Neural cell (in vitro differentiated cells): ENCODE results near the gene TMEM208. TPM values are rescaled to one million over a fixed set of nuclear protein-coding genes. Genes with fewer than 3 reads are reported as not detected.

ENCODE experiments used
- H2AFZ ChIP-seq: fragments of 200-600, 300-800 bp; sonication (generic), shearing (Covaris generic); 2 replicates; pipeline ENCODE4 v1.6.0; 2014; ENCODE audit warnings: low read depth, mild to moderate bottlenecking, antibody characterized with exemption, low read length, moderate library complexity
- H3F3A ChIP-seq: fragments of 200-600 bp; shearing (Covaris generic); 2 replicates; pipeline ENCODE4 v1.6.1; 2016; ENCODE audit warnings: mild to moderate bottlenecking, moderate library complexity, mixed read lengths, antibody characterized with exemption, low read length; ENCODE audit not compliant: insufficient read depth, poor library complexity, severe bottlenecking
- H3K27ac ChIP-seq: fragments of 200-600, 300-800 bp; sonication (generic), shearing (Covaris generic); 2 replicates; pipeline ENCODE4 v1.5.1; 2014; ENCODE audit warnings: mild to moderate bottlenecking, low read length, moderate library complexity
- H3K27me3 ChIP-seq: fragments of 300-800, 200-600 bp; sonication (generic), shearing (Covaris generic); 2 replicates; pipeline ENCODE4 v1.6.0; 2014; ENCODE audit warnings: mild to moderate bottlenecking, low read depth, low read length, moderate library complexity; ENCODE audit not compliant: insufficient read depth
- H3K36me3 ChIP-seq: fragments of 300-800, 200-600 bp; sonication (generic), shearing (Covaris generic); 2 replicates; pipeline ENCODE4 v1.5.1; 2014; ENCODE audit warnings: mild to moderate bottlenecking, antibody characterized with exemption, low read length, moderate library complexity; ENCODE audit not compliant: insufficient read depth
- H3K4me2 ChIP-seq: fragments of 300-800, 200-600 bp; sonication (generic), shearing (Covaris generic); 2 replicates; pipeline ENCODE4 v1.6.0; 2014; ENCODE audit warnings: mild to moderate bottlenecking, low read length
- H3K4me3 ChIP-seq: fragments of 300-800, 200-600 bp; sonication (generic), shearing (Covaris generic); 2 replicates; pipeline ENCODE4 v1.5.1; 2014; ENCODE audit warnings: mild to moderate bottlenecking, low read length, moderate library complexity
- H3K79me2 ChIP-seq: fragments of 200-600 bp; shearing (Covaris generic); replicated peaks from 2 replicates; pipeline ENCODE4 v1.6.0; 2014; ENCODE audit warnings: mild to moderate bottlenecking, low read length, moderate library complexity; ENCODE audit not compliant: insufficient read depth
- H3K9ac ChIP-seq: fragments of 300-800, 200-600 bp; sonication (generic), shearing (Covaris generic); 2 replicates; pipeline ENCODE4 v1.6.1; 2016; ENCODE audit warnings: mild to moderate bottlenecking, low read length, mixed read lengths
- H3K9me2 ChIP-seq: fragments of 200-600 bp; shearing (Covaris generic); 2 replicates; pipeline ENCODE4 v1.6.1; 2016; ENCODE audit warnings: mild to moderate bottlenecking, low read length, mixed read lengths; ENCODE audit not compliant: insufficient read depth
- H3K9me3 ChIP-seq: fragments of 200-600, 300-800 bp; sonication (generic), shearing (Covaris generic); 2 replicates; pipeline ENCODE4 v1.6.1; 2016; ENCODE audit warnings: mild to moderate bottlenecking, mixed run types, low read length, moderate library complexity, mixed read lengths
- H4K20me1 ChIP-seq: fragments of 200-600 bp; shearing (Covaris generic); 2 replicates; pipeline ENCODE4 v1.6.1; 2016; ENCODE audit warnings: mild to moderate bottlenecking, mixed run types; ENCODE audit not compliant: insufficient read depth
- EZH2 ChIP-seq: fragments of 200-600, 300-800 bp; shearing (Covaris generic), sonication (generic); IDR thresholded peaks from 2 replicates; pipeline ENCODE4 v1.6.1; 2014; ENCODE audit warnings: antibody characterized with exemption, low read length, borderline replicate concordance, mild to moderate bottlenecking; ENCODE audit not compliant: insufficient read depth, poor library complexity, severe bottlenecking
- RAD21 ChIP-seq: fragments of 450-650 bp; conservative IDR thresholded peaks from 2 replicates; pipeline ENCODE4 v1.6.1; 2014; ENCODE audit warnings: antibody characterized with exemption, mild to moderate bottlenecking, moderate library complexity
- SMC3 ChIP-seq: fragments of 450-650 bp; conservative IDR thresholded peaks from 2 replicates; pipeline ENCODE4 v1.6.1; 2014; ENCODE audit warnings: antibody characterized with exemption, mild to moderate bottlenecking, moderate library complexity; ENCODE audit not compliant: poor library complexity
- TAF1 ChIP-seq: IDR thresholded peaks from 2 replicates; pipeline ENCODE4 v1.6.1; 2012; ENCODE audit warnings: low read depth
- polyA plus RNA-seq: library from polyadenylated mRNA; depleted of rRNA; stranded (reverse); fragments of >200 nt; gene quantifications from 2 replicates; pipeline ENCODE4 v1.2.3, GENCODE V29; 2014
- small RNA-seq, 3 experiments: library from RNA; depleted of rRNA; stranded (forward); fragments of <200 nt; gene quantifications; one replicate each; pipeline ENCODE3, GENCODE V24; 2012

Gene TMEM208
- polyA plus RNA-seq, 1 donor from 2014 or later, result 53.5 TPM

DNA sequence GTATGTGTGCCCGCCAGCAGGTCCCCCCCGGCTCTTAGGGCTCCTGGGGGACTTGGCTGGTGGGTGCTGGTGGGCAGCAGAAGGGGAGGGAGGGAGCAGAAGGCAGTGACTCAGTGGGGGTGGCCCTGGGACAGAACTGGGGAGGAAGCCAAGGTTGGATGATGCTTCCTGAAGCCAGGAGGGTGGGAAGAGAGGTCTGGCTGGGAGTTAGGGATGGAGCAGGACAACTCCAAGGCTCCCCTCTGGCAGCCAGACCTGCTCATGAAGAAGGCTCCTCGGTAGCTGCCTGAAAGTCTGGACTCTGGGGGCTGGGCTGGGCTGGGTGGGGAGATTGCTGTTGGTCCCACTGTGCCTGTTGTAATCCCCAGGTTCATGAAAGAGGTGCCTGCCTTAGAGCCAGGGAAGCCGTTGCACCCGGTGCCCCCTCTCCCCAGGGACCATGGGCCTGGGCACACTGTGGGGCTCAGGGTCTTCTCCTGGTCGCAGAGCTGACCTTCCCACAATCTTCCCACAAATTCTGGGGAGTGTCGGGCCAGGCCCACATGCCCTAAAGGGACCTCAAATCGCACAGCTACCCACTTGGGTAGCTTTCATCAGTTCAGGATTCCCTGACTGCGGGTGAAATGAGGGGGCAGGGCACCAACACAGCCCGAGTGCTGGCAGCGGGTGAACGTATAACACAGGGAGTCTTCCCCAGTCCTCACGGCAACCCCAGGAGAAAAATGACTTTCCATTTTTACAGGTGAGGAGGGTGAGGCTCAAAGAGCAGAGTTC lies 51.3 kb downstream of the TMEM208 start:
- Histone ChIP-seq H3K9ac (no peak overlapping the region), H3K27ac (no peak overlapping the region), H3K36me3 (no peaks in the 10 kb centered on the region), H4K20me1 (no peaks in the 10 kb centered on the region), H3K9me3 (no peaks in the 10 kb centered on the region), H3K4me2 (no peak overlapping the region), H2AFZ (no peak overlapping the region), H3F3A (no peaks in the 10 kb centered on the region), H3K9me2 (no peaks in the 10 kb centered on the region), H3K4me3 (no peak overlapping the region), H3K27me3 (peaks cover 6% of the 10 kb centered on the region), H3K79me2 (no peaks in the 10 kb centered on the region)
- TF ChIP-seq SMC3, result no peak
- TF ChIP-seq RAD21, result no peak
- TF ChIP-seq EZH2, result no peak
- TF ChIP-seq TAF1, result no peak

Small RNA genes within 50 kb of the gene (small RNA-seq; reads per million reads assigned to genes)
- gene MIR328, result 112 to 168 (median 129) reads per million in 3 experiments

Other genes starting within 250 kb of the TMEM208 start
- 47.0 and 51.2 TPM in 2 replicates for gene CES4A, start 238.5 kb upstream of the TMEM208 start, polyA plus RNA-seq
- 31.1 and 32.6 TPM in 2 replicates for gene CBFB, start 198.0 kb upstream of the TMEM208 start, polyA plus RNA-seq
- gene PHAF1, start 117.2 kb upstream of the TMEM208 start, polyA plus RNA-seq, result 9.8 and 25.9 TPM in 2 replicates
- gene B3GNT9, start 76.1 kb upstream of the TMEM208 start, polyA plus RNA-seq, result not detected in 2 replicates
- gene TRADD, start 67.2 kb upstream of the TMEM208 start, polyA plus RNA-seq, result 0.96 TPM in 1 of 2 replicates, not detected in the other
- gene FBXL8, start 67.2 kb upstream of the TMEM208 start, polyA plus RNA-seq, result 1.2 and 2.8 TPM in 2 replicates
- 12.7 and 27.9 TPM in 2 replicates for gene HSF4, start 62.4 kb upstream of the TMEM208 start, polyA plus RNA-seq
- 8.4 and 17.0 TPM in 2 replicates for gene NOL3, start 56.6 kb upstream of the TMEM208 start, polyA plus RNA-seq
- gene MATCAP1, start 43.2 kb upstream of the TMEM208 start, polyA plus RNA-seq, result 323 and 356 TPM in 2 replicates
- gene EXOC3L1, start 37.0 kb upstream of the TMEM208 start, polyA plus RNA-seq, result 0.43 and 0.96 TPM in 2 replicates
- 112 and 140 TPM in 2 replicates for gene E2F4, start 35.0 kb upstream of the TMEM208 start, polyA plus RNA-seq
- gene ELMO3, start 28.0 kb upstream of the TMEM208 start, polyA plus RNA-seq, result 2.2 and 3.5 TPM in 2 replicates
- gene FHOD1, start 20.4 kb downstream of the TMEM208 start, polyA plus RNA-seq, result 0.92 and 6.3 TPM in 2 replicates
- gene SLC9A5, start 21.8 kb downstream of the TMEM208 start, polyA plus RNA-seq, result 1.6 and 1.8 TPM in 2 replicates
- 0.28 and 1.3 TPM in 2 replicates for gene PLEKHG4, start 52.4 kb downstream of the TMEM208 start, polyA plus RNA-seq
- gene KCTD19, start 99.6 kb downstream of the TMEM208 start, polyA plus RNA-seq, result 0.45 and 3.3 TPM in 2 replicates
- 0.44 and 1.6 TPM in 2 replicates for gene LRRC36, start 99.7 kb downstream of the TMEM208 start, polyA plus RNA-seq
- 1.1 and 2.7 TPM in 2 replicates for gene TPPP3, start 166.4 kb downstream of the TMEM208 start, polyA plus RNA-seq
- 1.7 TPM in 1 of 2 replicates, not detected in the other for gene ZDHHC1, start 189.3 kb downstream of the TMEM208 start, polyA plus RNA-seq
- 0.24 and 2.8 TPM in 2 replicates for gene HSD11B2, start 204.0 kb downstream of the TMEM208 start, polyA plus RNA-seq